ENCODE results near the gene HCN2.

HCN2 gene

GRCh38 chr19:573519-573825, 16.2 kb upstream of the HCN2 start:
- no peaks in the 10 kb centered on the region for H3K9me3 Mint-ChIP-seq
- no peak overlapping the region for H3K27ac Mint-ChIP-seq (ENCODE audit: low read depth)
- ATAC-seq (replicated peaks; ENCODE audit: extremely low read depth, poor library complexity, severe bottlenecking): no peak
- no peaks in the 10 kb centered on the region for H3K27me3 Mint-ChIP-seq
- no peak for DNase-seq (ENCODE audit: low spot score in 2 of 2)
- H3K4me3 Mint-ChIP-seq: peak overlapping the region; percentile 80
- H3K4me1 Mint-ChIP-seq: peaks cover 41% of the 10 kb centered on the region
- peaks cover 25% of the 10 kb centered on the region for H3K36me3 Mint-ChIP-seq (ENCODE audit: insufficient read depth)

GRCh38 chr19:574658-575526, 14.8 kb upstream of the HCN2 start:
- peaks cover 20% of the 10 kb centered on the region for H3K36me3 Mint-ChIP-seq (ENCODE audit: insufficient read depth)
- H3K27me3 Mint-ChIP-seq: no peaks in the 10 kb centered on the region
- H3K27ac Mint-ChIP-seq (ENCODE audit: low read depth): peak overlapping the region; percentile 73
- ATAC-seq (replicated peaks; ENCODE audit: extremely low read depth, poor library complexity, severe bottlenecking): no peak
- no peaks in the 10 kb centered on the region for H3K9me3 Mint-ChIP-seq
- peak overlapping the region; percentile 80 for H3K4me3 Mint-ChIP-seq
- H3K4me1 Mint-ChIP-seq: peaks cover 41% of the 10 kb centered on the region
- no peak for DNase-seq (ENCODE audit: low spot score in 2 of 2)

GRCh38 chr19:575527-576506, 13.9 kb upstream of the HCN2 start:
- Mint-ChIP-seq H3K27ac (ENCODE audit: low read depth) (no peak overlapping the region), H3K27me3 (no peaks in the 10 kb centered on the region), H3K9me3 (no peaks in the 10 kb centered on the region), H3K4me3 (peak overlapping the region; percentile 80), H3K36me3 (ENCODE audit: insufficient read depth) (peaks cover 13% of the 10 kb centered on the region), H3K4me1 (peaks cover 40% of the 10 kb centered on the region)
- DNase-seq (ENCODE audit: low spot score in 2 of 2) (no peak), ATAC-seq (replicated peaks; ENCODE audit: extremely low read depth, poor library complexity, severe bottlenecking) (no peak)

- no peak for DNase-seq (ENCODE audit: low spot score in 2 of 2)
- Mint-ChIP-seq H3K9me3 (no peaks in the 10 kb centered on the region), H3K36me3 (ENCODE audit: insufficient read depth) (peaks cover 9% of the 10 kb centered on the region), H3K4me3 (no peak overlapping the region), H3K4me1 (peaks cover 32% of the 10 kb centered on the region), H3K27me3 (no peaks in the 10 kb centered on the region), H3K27ac (ENCODE audit: low read depth) (no peak overlapping the region)
- no peak for ATAC-seq (replicated peaks; ENCODE audit: extremely low read depth, poor library complexity, severe bottlenecking)
These were observed 12.8 kb upstream of the HCN2 start for GRCh38 chr19:576768-577438.

GRCh38 chr19:577439-578392, 12.0 kb upstream of the HCN2 start:
- Mint-ChIP-seq H3K9me3 (no peaks in the 10 kb centered on the region), H3K4me1 (peaks cover 26% of the 10 kb centered on the region), H3K27ac (ENCODE audit: low read depth) (no peak overlapping the region), H3K27me3 (no peaks in the 10 kb centered on the region), H3K36me3 (ENCODE audit: insufficient read depth) (peaks cover 6% of the 10 kb centered on the region), H3K4me3 (no peak overlapping the region)
- no peak for ATAC-seq (replicated peaks; ENCODE audit: extremely low read depth, poor library complexity, severe bottlenecking)
- DNase-seq (ENCODE audit: low spot score in 2 of 2): no peak

- H3K36me3 Mint-ChIP-seq (ENCODE audit: insufficient read depth): peaks cover 12% of the 10 kb centered on the region
- no peaks in the 10 kb centered on the region for H3K27me3 Mint-ChIP-seq
- DNase-seq (ENCODE audit: low spot score in 2 of 2) (no peak), ATAC-seq (replicated peaks; ENCODE audit: extremely low read depth, poor library complexity, severe bottlenecking) (no peak)
- H3K4me1 Mint-ChIP-seq: peaks cover 25% of the 10 kb centered on the region
- no peaks in the 10 kb centered on the region for H3K9me3 Mint-ChIP-seq
- H3K27ac Mint-ChIP-seq (ENCODE audit: low read depth): no peak overlapping the region
- no peak overlapping the region for H3K4me3 Mint-ChIP-seq
These were observed 10.4 kb upstream of the HCN2 start for GRCh38 chr19:579111-579841.

GRCh38 chr19:579842-580155, 9.9 kb upstream of the HCN2 start:
- DNase-seq (ENCODE audit: low spot score in 2 of 2) (no peak), ATAC-seq (replicated peaks; ENCODE audit: extremely low read depth, poor library complexity, severe bottlenecking) (no peak)
- no peaks in the 10 kb centered on the region for H3K9me3 Mint-ChIP-seq
- H3K4me3 Mint-ChIP-seq: no peak overlapping the region
- H3K4me1 Mint-ChIP-seq: peaks cover 19% of the 10 kb centered on the region
- H3K36me3 Mint-ChIP-seq (ENCODE audit: insufficient read depth): peaks cover 12% of the 10 kb centered on the region
- H3K27me3 Mint-ChIP-seq: no peaks in the 10 kb centered on the region
- H3K27ac Mint-ChIP-seq (ENCODE audit: low read depth): no peak overlapping the region

GRCh38 chr19:580274-580835, 9.3 kb upstream of the HCN2 start:
- no peak for DNase-seq (ENCODE audit: low spot score in 2 of 2)
- Mint-ChIP-seq H3K4me1 (peaks cover 15% of the 10 kb centered on the region), H3K36me3 (ENCODE audit: insufficient read depth) (peaks cover 12% of the 10 kb centered on the region), H3K4me3 (no peak overlapping the region), H3K27me3 (no peaks in the 10 kb centered on the region), H3K9me3 (no peaks in the 10 kb centered on the region), H3K27ac (ENCODE audit: low read depth) (no peak overlapping the region)
- no peak for ATAC-seq (replicated peaks; ENCODE audit: extremely low read depth, poor library complexity, severe bottlenecking)

GRCh38 chr19:581399-582111, 8.1 kb upstream of the HCN2 start:
- Mint-ChIP-seq H3K36me3 (ENCODE audit: insufficient read depth) (peaks cover 11% of the 10 kb centered on the region), H3K27me3 (peaks cover 9% of the 10 kb centered on the region), H3K9me3 (no peaks in the 10 kb centered on the region), H3K4me1 (peaks cover 11% of the 10 kb centered on the region), H3K4me3 (no peak overlapping the region), H3K27ac (ENCODE audit: low read depth) (no peak overlapping the region)
- ATAC-seq (replicated peaks; ENCODE audit: extremely low read depth, poor library complexity, severe bottlenecking) (no peak), DNase-seq (ENCODE audit: low spot score in 2 of 2) (no peak)

GRCh38 chr19:582497-583197, 7.0 kb upstream of the HCN2 start:
- Mint-ChIP-seq H3K4me3 (no peak overlapping the region), H3K9me3 (no peaks in the 10 kb centered on the region), H3K27me3 (peaks cover 11% of the 10 kb centered on the region), H3K36me3 (ENCODE audit: insufficient read depth) (peaks cover 13% of the 10 kb centered on the region), H3K27ac (ENCODE audit: low read depth) (no peak overlapping the region), H3K4me1 (peaks cover 6% of the 10 kb centered on the region)
- ATAC-seq (replicated peaks; ENCODE audit: extremely low read depth, poor library complexity, severe bottlenecking) (no peak), DNase-seq (ENCODE audit: low spot score in 2 of 2) (no peak)

Data from central memory CD8-positive, alpha-beta T cell (primary cell).